Fibroblast of the aortic adventitia (primary cell): Measurements from ENCODE around the gene CAPN2. TPM values are rescaled to one million over a fixed set of nuclear protein-coding genes. Genes with fewer than 3 reads are reported as not detected.
A peak's percentile ranks its signal among the peaks of the same experiment; 100 is the strongest.

Experiments
- DNase-seq: peaks from one replicate; pipeline ENCODE4 v3.0.0-alpha.2; 2010; ENCODE audit warnings: low read depth
- H3K4me3 ChIP-seq: 2 replicates; pipeline ENCODE4 v1.5.1; 2011; ENCODE audit warnings: low read depth, mild to moderate bottlenecking, control low read depth, low read length, moderate library complexity
- total RNA-seq: library from RNA; depleted of rRNA; stranded (reverse); fragments of >200 nt; gene quantifications from 2 replicates; pipeline ENCODE4 v1.2.3, GENCODE V29; 2012; ENCODE audit warnings: low replicate concordance
- TF ChIP-seq, protein P1 (sequence below): IDR thresholded peaks from 2 replicates; pipeline ENCODE4 v1.5.1; 2011; ENCODE audit warnings: mild to moderate bottlenecking, low read length, control low read depth, inconsistent platforms; ENCODE audit not compliant: insufficient read depth

CAPN2 gene
- total RNA-seq: 456 and 481 TPM in 2 replicates

DNA sequence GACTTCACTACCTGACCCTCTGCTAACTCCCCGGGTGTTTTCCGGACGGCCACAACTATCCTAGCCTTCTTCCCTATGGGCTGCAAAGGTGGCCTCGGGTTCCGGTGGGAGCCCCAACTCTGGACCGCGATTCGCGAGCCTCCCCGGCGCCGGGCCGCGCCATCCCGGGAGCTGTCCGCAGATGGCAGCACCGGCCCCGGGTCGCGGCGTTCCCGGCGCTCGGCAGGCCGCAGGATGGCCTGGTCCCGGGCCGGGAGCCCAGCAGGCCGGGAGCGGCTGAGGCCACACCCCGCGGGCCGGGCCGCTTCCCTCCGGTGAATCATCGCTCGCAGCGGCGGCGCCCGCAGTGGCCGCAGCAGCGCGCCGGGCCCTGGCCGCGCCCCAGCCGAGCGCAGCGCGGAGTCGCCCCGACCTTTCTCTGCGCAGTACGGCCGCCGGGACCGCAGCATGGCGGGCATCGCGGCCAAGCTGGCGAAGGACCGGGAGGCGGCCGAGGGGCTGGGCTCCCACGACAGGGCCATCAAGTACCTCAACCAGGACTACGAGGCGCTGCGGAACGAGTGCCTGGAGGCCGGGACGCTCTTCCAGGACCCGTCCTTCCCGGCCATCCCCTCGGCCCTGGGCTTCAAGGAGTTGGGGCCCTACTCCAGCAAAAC is at the start of gene CAPN2:
Gene CAPN2, plus strand, starts transcription at position 346 of the 656 bp plus-strand sequence. Its CDS starts 102 bp downstream, at position 448.
- H3K4me3 ChIP-seq: peak within 1 kb of the TSS; percentile 93
- DNase-seq: peak; percentile 82
- TF ChIP-seq, protein P1, sequence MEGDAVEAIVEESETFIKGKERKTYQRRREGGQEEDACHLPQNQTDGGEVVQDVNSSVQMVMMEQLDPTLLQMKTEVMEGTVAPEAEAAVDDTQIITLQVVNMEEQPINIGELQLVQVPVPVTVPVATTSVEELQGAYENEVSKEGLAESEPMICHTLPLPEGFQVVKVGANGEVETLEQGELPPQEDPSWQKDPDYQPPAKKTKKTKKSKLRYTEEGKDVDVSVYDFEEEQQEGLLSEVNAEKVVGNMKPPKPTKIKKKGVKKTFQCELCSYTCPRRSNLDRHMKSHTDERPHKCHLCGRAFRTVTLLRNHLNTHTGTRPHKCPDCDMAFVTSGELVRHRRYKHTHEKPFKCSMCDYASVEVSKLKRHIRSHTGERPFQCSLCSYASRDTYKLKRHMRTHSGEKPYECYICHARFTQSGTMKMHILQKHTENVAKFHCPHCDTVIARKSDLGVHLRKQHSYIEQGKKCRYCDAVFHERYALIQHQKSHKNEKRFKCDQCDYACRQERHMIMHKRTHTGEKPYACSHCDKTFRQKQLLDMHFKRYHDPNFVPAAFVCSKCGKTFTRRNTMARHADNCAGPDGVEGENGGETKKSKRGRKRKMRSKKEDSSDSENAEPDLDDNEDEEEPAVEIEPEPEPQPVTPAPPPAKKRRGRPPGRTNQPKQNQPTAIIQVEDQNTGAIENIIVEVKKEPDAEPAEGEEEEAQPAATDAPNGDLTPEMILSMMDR: peak; percentile 58

DNA sequence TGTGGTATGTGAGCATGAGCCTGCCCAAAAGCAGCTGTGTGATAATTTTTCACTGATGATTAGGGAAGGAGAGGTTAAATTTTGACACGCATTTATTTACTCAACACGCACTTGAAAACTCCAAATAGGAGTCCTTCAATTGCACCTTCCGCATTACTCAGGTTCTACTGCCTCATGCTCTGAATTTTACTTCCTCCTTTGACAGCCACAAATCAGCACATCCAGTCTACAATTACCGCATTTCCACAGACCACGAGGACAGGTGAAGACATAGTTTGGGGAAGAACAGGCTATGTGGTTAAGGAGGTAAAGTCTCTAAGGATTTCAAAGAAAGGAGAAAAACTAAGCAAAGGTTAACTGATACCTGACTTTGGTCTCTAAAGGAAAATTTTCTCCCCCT is 49.4 kb upstream of the CAPN2 start:
- H3K4me3 ChIP-seq: no peak overlapping the region
- DNase-seq: no peak
- TF ChIP-seq, protein P1: no peak

DNA sequence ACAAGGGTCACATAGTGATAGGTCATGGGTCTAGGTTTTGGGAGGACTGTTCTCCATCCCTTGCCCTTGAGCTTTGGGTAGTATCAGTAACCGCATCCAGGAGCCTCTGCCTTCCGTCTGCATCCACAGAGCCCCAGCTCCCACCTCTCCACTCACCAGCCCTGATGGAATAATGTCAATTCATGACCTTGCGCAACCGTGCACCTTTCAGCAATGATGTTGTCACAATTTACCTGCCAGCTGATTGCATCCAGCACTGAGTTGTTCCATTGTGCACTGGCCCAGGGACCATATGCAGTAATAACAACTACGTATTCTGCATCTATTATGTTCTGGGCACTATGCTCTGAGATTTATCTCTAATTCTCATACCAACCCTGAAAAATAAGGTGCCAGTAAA is 48.2 kb upstream of the CAPN2 start:
- TF ChIP-seq, protein P1: no peak
- H3K4me3 ChIP-seq: no peak overlapping the region
- DNase-seq: no peak

DNA sequence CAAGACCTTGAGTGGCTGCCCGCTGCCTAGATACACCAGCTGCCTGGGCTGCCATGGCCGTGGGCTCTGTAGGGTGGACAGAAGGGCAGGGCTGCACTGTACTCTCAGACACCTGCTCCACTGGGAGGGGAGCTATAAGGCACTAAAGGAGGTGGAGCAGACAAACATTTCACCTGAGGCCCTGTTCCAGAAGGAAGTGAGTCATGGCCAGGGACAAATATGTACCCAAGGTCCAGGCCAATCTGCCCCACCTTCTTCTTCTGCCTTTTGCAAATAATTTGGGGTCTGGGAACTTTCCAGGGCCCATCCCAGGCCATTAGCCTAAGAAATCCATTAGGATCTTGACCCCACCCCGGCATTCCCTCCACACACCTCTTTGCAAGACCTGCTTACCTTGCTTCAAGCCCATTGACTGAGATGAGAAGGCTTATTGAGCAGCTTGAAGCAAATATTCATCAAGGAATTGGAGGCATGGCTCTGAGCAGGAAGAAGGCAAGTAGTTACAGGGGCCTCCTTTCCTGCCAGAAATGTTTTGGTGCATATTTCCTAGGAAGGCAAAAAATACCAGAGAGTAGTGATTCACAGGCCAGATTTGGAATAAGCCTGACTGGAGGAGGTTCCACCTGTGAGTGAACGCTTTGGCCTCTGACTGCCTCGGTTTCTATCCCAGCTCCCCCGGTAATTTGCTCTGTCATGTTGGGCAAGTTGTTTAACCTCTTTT is 46.6 kb upstream of the CAPN2 start, which contains the start of gene CAPN8:
Gene CAPN8, minus strand, starts transcription at position 110 of the 721 bp plus-strand sequence. Its CDS starts 55 bp downstream, at position 55.
- DNase-seq: peak; percentile 10
- TF ChIP-seq, protein P1: no peak
- H3K4me3 ChIP-seq: no peak within 1 kb of the TSS

DNA sequence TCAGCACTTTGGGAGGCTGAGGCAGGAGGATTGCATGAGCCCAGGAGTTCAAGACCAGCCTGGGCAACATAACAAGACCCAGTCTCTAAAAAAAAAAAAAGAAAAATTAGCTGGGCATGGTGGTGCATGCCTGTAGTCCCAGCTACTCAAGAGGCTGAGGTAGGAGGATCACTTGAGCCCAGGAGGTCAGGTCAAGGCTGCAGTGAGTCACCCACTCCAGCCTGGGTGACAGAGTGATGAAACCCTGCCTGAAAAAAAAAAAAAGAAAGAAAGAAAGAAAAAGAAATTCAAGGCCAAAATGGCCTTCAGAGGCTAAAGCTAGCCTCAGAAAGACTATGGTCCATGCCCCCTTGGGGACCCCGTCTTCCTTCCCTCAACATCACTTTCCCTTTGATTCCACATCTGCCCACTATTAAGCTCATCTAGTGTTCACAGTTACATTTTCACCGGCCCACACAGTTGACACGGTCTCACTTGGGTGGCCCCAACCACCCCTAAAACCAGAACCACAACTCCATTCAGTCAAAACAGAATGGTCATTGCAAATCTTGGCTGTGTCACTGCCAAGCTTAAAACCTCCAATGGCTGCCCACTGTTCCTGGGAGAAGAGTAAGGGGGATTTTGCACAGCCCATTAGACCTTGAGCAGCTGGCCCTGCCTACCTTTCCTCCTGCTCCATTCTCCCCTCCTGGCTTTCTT is 44.7 kb upstream of the CAPN2 start:
- TF ChIP-seq, protein P1: no peak
- DNase-seq: no peak
- no peak overlapping the region for H3K4me3 ChIP-seq

DNA sequence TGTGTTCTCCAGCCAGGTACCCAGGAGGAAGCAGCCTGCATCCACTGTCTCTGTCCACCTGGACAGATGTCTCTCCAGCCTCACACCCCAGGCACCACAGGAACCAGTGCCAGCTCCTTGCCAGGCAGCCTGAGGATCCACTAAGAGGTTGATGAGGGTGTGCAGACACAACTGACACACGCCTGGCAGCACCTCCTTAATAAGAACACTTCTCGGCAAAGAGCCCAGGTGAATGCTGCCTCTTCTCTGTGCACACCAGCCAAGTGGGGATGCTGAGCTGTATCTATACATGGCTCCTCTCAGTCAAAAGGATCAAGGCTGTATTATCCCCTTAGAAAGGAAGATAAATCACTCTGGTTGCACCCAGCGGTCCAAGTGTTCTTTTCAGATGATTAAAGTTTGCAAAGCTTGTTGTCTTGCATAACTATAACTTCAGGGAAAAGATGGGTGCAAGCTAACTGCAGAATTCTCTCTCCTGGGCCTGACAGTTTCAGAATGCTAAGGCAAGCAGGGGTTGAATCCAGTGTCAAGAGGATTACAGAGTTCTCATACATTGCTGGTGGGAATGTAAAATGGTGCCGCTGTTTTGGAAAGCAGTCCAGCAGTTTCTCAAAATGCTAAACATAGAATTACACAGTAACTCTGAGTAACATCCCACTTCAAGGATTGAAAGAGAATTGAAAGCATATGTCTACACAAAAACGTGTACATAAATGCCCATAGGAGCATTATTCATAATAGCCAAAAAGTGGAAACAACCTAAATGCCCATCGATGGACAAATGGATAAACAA is 43.1 kb upstream of the CAPN2 start:
- no peak for DNase-seq
- no peak overlapping the region for H3K4me3 ChIP-seq
- TF ChIP-seq, protein P1: no peak
